ENCODE results near the gene TEX30.

DNA sequence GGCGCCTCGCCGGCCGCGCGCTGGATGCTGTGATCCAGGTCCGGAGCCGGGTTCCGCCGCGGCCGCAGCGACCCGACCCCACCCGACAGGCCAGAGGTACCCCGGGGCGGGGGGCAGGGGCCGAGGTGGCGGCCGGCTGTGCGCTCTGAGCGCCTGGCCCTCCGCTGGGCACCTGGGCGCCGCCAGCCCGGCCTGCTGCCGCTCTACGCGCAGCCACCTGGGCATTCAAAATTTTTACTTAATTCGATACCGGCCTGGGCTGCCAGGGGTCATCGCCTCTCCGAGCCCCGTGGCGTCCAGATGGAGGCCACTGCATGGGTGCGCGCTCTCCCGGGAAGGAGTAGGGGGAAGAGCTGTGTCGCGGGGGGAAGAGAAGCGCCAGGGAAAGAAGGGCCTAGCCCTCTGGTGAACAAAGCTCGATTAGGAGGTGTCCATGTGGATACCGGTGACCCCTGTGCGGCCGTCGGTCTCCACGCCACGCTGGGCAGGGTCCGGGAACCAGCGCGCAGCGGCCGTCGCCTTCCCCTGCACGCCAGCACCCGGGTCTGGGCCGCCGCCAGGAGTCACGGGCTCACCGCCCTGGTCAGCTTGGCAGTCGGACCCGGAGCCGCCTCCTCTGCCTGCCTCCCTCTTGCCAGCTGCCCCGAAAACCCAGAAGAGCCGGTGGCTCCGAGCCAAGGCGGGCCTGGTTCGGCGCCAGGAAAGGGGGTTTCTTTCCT is 26.0 kb upstream of the TEX30 start:
- TF ChIP-seq, protein P1, sequence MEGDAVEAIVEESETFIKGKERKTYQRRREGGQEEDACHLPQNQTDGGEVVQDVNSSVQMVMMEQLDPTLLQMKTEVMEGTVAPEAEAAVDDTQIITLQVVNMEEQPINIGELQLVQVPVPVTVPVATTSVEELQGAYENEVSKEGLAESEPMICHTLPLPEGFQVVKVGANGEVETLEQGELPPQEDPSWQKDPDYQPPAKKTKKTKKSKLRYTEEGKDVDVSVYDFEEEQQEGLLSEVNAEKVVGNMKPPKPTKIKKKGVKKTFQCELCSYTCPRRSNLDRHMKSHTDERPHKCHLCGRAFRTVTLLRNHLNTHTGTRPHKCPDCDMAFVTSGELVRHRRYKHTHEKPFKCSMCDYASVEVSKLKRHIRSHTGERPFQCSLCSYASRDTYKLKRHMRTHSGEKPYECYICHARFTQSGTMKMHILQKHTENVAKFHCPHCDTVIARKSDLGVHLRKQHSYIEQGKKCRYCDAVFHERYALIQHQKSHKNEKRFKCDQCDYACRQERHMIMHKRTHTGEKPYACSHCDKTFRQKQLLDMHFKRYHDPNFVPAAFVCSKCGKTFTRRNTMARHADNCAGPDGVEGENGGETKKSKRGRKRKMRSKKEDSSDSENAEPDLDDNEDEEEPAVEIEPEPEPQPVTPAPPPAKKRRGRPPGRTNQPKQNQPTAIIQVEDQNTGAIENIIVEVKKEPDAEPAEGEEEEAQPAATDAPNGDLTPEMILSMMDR (conservative IDR thresholded peaks at IDR 0.05) = no peak
- TF ChIP-seq ZFX (IDR thresholded peaks at IDR 0.05) = peak; percentile 50; the same call in 1 of the 2 replicates

Data from C4-2B (cell line).